SK-N-DZ (cell line): Measurements from ENCODE around the gene CCDC137. TPM values are rescaled to one million over a fixed set of nuclear protein-coding genes. Genes with fewer than 3 reads are reported as not detected.
"Not testable (repeated sequence)": the region's sequence is repeated elsewhere in the genome, so short reads cannot be mapped to it uniquely, and the experiment has no call there.

Experiments
- DNase-seq: peaks from one replicate; pipeline ENCODE4 v3.0.0-alpha.2; 2015; ENCODE audit warnings: low spot score
- polyA plus RNA-seq, 2 experiments: library from polyadenylated mRNA; depleted of rRNA; stranded (reverse); fragments of >200 nt; gene quantifications; 2 replicates each; pipeline ENCODE4 v1.2.3, GENCODE V29; 2014

CCDC137 gene
- polyA plus RNA-seq (2014; cell fraction: cytosol; rRNA removed), result 29.5 and 37.1 TPM in 2 replicates
- polyA plus RNA-seq (2014; cell fraction: nucleus; rRNA removed), result 29.1 and 36.7 TPM in 2 replicates

DNA sequence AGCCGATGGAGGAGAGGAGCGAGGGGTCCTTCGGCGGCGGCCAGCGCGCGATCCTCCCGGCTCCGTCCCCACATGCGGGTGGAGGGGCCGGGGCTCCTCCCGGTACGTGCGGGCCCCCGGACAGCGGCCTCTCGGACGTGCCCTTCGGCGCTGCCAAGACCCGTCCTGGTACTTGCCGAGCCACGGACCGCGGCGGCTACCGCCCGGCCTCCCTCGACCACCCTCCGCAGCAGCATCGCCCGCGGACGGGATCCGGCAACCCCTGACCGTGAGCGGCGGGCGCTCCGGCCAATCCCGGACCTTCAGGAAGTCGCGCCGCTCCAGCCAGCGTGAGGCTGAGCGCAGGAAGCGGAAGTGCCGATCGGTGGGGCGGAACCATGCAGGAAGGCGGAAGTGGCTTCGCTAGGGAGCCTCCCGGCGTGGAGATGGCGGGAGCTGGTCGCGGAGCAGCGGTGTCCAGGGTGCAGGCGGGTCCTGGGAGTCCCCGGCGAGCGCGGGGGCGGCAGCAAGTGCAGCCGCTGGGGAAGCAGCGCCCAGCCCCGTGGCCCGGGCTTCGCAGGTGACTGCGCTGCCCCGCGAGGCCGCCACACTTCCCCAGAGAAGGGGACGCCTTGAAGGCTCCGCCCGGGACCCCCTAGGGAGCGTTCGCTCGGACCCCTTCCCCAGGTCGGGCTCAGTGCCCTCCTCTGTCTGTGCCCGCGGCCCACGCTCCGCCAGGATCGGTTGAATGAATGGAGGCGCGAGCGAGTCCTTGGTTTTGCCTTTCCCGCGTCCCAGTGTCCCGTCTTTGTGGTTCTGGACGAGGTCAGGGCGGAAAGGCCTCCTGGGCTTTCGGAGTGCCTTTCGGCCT lies at the start of gene CCDC137, which contains the start of gene OXLD1:
Gene CCDC137 (plus strand): TSS at position 396 of the 850 bp plus-strand sequence. CDS start 30 bp downstream, at position 426.
Gene OXLD1 (minus strand): TSS at position 264 of the 850 bp plus-strand sequence. CDS start 28 bp downstream, at position 236.
- DNase-seq, result peak; percentile 97

DNA sequence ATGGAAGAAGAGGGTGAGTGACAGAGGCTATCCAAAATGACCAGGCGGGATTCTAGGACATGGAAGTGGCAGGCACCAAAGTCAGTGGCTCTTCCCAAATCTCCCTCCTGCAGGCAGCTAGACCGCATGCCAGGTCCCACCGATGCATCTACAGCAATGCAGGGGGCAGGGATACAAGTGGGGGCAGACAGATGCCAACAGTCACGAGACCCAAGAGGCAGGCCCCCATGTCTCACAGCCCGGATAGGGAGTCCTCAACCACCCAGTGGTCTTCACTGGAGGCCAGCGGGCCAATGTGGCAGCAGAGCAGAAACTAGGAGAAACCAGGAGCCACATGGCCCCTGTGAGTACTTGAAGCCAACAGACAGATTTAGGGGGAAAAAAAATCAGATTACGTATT lies 49.7 kb upstream of the CCDC137 start:
- DNase-seq, result no peak

GRCh38 chr17:81618307-81618706 lies 48.2 kb upstream of the CCDC137 start:
- DNase-seq, result not testable (repeated sequence)

- no peak for DNase-seq
Measured at GRCh38 chr17:81621494-81622130, 44.9 kb upstream of the CCDC137 start.

DNA sequence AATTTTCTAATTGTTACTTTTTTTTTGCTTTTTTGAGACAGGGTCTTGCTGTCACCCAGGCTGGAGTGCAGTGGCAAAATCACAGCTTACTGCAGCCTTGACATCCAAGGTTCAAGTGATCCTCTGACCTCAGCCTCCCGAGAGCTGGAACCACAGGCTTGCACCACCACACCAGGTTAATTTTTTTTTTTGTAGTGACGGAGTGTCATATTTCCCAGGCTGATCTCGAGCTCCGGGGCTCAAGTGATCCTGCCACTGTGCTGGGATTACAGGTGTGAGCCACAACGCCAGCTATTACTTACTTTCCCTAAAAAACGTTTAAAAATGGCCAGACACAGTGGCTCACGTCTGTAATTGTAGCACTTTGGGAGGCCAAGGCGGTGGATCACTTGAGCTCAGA lies 36.3 kb upstream of the CCDC137 start:
- no peak for DNase-seq

- DNase-seq, result no peak
Measured at GRCh38 chr17:81631482-81631881, 35.1 kb upstream of the CCDC137 start.

DNA sequence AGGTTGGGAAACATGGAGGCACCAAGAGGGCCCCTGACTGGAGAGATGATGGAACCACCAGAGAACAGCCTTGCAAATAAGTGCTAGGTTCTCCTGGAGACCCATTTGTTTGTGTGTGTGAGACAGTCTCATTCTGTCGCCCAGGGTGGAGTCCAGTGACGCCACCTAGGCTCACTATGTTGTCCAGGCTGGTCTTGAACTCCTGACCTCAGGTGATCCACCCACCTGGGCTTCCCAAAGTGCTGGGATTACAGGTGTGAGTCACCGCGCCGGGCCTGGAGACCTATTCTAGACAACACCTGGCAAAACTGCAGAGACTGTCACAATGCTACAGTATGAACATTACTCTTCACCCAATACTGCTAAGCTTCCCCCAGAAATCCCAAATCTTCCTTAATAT lies 31.1 kb upstream of the CCDC137 start:
- no peak for DNase-seq

DNA sequence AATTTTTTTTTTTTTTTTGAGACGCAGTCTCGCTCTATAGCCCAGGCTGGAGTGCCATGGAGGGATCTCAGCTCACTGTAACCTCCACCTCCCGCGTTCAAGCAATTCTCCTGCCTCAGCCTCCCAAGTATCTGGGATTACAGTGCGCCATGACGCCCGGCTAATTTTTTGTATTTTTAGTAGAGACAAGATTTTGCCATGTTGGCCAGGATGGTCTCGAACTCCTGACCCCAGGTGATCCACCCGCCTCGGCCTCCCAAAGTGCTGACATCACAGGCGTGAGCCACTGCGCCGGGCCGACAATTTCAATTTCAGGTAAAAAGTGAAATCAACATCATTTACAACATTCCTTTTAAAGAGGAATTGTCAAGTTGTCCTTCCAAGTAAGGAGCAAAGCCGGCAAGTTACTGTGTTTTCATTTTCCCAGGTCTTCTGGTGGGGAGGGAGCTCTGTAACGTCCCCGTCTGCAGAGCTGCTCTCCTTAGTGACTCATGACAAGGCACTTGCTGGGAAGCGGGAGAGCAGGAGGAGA lies 30.5 kb upstream of the CCDC137 start:
- DNase-seq, result no peak

DNA sequence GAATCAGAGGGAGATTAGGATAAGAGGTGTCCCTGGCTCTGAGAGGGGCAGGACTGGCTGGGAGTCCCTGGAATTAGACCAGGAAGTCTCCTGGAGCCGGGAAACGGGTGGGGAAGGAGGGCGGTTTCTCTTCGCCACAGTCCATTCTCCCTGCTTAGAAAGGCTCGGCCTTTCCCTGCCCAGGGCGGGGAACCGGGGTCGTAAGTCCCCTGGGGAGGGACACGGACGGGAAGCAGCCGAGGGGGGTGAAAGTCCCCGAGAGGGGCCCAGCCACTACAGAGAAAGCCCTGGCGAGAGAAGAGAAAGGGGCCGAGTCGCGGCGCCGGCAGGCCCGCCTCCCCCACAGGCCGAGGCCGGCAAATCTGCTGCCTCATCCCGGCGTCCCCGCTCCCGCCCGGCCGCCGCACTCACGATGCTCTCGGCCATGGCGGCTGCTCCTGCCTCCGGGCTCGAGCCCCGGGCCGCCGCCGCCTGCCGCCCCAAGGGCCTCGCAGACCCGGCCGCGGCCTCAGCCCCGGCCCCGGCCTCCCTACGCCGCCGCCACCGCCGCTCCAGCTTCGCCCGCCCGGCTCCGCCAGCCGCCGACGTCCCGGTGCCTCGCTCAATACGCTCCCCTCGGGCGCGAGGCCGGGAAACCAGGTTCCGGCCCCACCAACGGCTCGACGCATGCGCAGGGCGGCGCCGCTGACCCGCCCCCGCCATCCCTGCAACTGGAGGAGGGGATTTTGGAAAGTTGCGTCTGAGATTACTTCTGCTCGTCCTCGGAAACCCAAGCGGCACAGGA lies 29.8 kb upstream of the CCDC137 start, which contains the start of the genes NPLOC4 and TSPAN10:
Gene NPLOC4 (minus strand): TSS at position 608 of the 784 bp plus-strand sequence. CDS start 182 bp downstream, at position 426.
Gene TSPAN10 (plus strand): TSS at position 692 of the 784 bp plus-strand sequence. CDS start 5,217 bp downstream, outside the sequence.
- DNase-seq, result peak; percentile 84

DNA sequence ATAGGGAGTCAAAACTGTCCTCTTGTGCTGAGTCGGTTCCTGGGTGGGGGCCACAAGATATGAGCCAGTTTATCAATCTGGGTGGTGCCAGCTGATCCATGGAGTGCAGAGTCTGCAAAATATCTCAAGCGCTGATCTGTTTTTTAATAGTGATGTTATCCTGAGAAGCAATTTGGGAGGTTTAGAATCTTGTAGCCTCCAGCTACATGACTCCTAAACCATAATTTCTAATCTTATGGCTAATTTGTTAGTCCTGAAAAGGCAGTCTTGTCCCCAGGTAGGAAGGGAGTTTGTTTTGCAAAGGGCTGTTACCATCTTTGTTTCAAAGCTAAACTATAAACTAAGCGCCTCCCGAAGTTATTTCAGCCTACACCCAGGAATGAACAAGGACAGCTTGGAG lies 27.9 kb upstream of the CCDC137 start:
- DNase-seq, result no peak

- no peak for DNase-seq
Measured at GRCh38 chr17:81640011-81640410, 26.5 kb upstream of the CCDC137 start.

GRCh38 chr17:81641825-81642489 lies 24.6 kb upstream of the CCDC137 start:
- DNase-seq, result no peak

DNA sequence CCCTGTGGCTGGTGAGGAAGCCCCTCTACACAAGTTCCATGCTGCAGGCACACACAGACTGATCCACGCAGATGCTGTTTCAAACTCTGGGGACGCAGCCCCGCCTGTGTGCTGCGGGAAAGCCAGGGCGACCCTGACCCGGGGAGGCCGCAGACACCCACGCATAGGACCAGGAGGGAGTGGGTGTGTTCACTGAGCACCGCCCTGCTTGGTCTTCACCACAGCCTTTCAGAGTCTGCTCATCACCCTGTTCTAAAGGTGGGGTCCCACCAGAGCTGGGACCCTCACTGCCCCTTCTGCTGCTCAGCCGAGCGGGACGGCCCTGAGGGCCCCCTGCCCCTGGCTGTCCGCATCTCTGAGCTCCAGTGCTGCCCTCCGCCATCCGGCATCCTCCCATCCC lies 22.0 kb upstream of the CCDC137 start:
- no peak for DNase-seq

DNA sequence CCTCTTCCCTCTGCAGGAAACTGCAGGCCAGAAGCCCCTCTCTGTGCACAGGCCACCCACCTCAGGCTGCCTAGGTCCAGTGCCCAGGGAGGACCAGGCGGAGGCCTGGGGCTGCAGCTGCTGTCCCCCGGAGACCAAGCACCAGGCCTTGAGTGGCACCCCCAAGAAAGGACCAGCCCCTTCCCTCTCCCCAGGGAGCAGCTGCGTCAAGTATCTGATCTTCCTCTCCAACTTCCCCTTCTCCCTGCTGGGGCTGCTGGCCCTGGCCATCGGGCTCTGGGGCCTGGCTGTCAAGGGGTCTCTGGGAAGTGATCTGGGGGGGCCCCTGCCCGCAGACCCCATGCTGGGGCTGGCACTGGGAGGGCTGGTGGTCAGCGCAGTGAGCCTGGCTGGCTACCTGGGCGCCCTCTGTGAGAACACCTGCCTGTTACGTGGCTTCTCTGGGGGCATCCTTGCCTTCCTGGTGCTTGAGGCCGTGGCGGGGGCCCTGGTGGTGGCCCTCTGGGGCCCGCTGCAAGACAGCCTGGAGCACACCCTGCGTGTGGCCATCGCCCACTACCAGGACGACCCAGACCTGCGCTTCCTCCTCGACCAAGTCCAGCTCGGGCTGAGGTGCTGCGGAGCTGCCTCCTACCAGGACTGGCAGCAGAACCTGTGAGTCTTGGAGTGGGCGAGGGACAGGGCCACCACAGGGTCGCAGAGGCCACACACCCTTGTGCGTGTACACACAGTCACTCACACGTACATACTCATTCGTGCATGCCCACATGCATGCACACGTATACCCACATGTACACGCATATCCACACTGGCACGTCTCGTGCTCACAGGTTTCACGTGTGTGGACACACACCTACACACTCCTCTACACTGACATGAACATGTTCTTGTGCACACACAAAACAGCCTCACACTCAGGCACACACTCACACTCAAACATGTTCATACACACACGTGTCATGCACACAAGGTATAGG lies 21.3 kb upstream of the CCDC137 start:
- peak; percentile 58 for DNase-seq

DNA sequence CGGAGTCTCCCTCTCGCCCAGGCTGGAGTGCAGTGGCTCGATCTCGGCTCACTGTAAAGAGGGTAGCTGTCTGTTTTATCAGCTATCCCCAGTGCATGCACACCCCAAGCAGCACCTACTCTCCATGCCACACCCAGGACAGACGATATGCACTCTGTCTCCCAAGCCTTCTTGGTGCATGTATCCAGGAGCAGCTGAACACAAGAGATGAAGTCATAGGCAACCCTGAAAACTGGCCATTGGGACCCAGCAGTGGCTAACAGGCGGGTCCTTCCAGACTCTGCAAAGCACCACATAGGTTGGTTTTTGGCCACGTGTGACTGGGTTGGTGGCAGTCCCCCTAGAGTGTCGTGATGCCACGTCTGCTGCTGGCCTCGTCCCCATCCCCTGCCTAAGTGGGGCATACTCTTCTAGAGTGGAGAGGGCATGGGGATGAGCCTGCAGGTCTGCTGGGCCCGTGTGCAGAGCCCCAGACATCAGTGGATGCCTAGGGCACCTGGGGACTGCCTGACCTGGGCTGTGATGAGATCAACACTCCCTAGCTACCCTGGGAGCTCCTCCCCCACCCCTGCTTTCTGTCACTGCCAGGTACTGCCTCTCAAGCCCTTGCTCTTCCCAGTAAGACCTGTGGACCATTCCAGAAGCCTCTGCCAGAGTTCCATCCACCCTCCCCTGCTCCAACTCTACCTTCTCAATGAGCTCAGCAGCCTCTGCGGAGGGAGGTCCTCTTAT lies 19.5 kb upstream of the CCDC137 start:
- no peak for DNase-seq

GRCh38 chr17:81647640-81648012 lies 18.9 kb upstream of the CCDC137 start:
- DNase-seq, result no peak

GRCh38 chr17:81648013-81648706 lies 18.4 kb upstream of the CCDC137 start:
- no peak for DNase-seq

GRCh38 chr17:81648707-81649085 lies 17.8 kb upstream of the CCDC137 start:
- no peak for DNase-seq
